Panc1 (cell line): ENCODE measurements around the gene SPTY2D1. TPM values are rescaled to one million over a fixed set of nuclear protein-coding genes. Genes with fewer than 3 reads are reported as not detected.

Source experiments
- ATAC-seq: fragments of 200-7000 bp; cut with Tn5 transposase; 2 replicates; pipeline ENCODE4 v1.9.1; 2020; ENCODE audit warnings: mild to moderate bottlenecking, moderate library complexity
- BruUV-seq: library from RNA; stranded (reverse); fragments of 400-500 nt; replicated peaks from 2 replicates; lab custom pipeline; 2021; lab: Mats Ljungman, UMichigan
- CTCF ChIA-PET: fragments of 300-600 bp; sonication (Branson Sonifier 250); formaldehyde crosslinking; loops from one replicate; lab custom pipeline; 2022; ENCODE audit warnings: antibody characterized with exemption; lab: Charles Lee
- POLR2A ChIA-PET: fragments of 300-600 bp; sonication (Branson Sonifier 250); formaldehyde crosslinking; loops from one replicate; lab custom pipeline; 2022; ENCODE audit warnings: antibody characterized with exemption; lab: Charles Lee
- DNase-seq: peaks from one replicate; pipeline ENCODE4 v3.0.0-alpha.2; 2010; ENCODE audit warnings: low read depth, low spot score
- H3K27ac ChIP-seq: 2 replicates; pipeline ENCODE4 v1.5.1; 2011; ENCODE audit warnings: mild to moderate bottlenecking, low read length, inconsistent platforms
- H3K27me3 ChIP-seq: fragments of 200-500 bp; sonication (Bioruptor generic); 2 replicates; pipeline ENCODE4 v1.6.0; 2014; ENCODE audit warnings: low read length, inconsistent platforms; ENCODE audit not compliant: control insufficient read depth, insufficient read depth
- H3K36me3 ChIP-seq: fragments of 200-500 bp; sonication (Bioruptor generic); 2 replicates; pipeline ENCODE4 v1.5.1; 2014; ENCODE audit warnings: inconsistent platforms, mild to moderate bottlenecking, low read length, moderate library complexity; ENCODE audit not compliant: control insufficient read depth, insufficient read depth
- H3K4me1 ChIP-seq: 2 replicates; pipeline ENCODE4 v1.5.1; 2011; ENCODE audit warnings: inconsistent platforms, mild to moderate bottlenecking, low read length, moderate library complexity; ENCODE audit not compliant: control insufficient read depth, insufficient read depth
- H3K4me3 ChIP-seq, 2 experiments: 2 replicates each; pipeline ENCODE4 v1.5.1; 2011 to 2012; ENCODE audit warnings: low read depth in 2 of 2, low read length in 2 of 2, mild to moderate bottlenecking in 2 of 2, inconsistent platforms in 1 of 2, moderate library complexity in 1 of 2
- H3K9me3 ChIP-seq: fragments of 200-500 bp; sonication (Bioruptor generic); 2 replicates; pipeline ENCODE4 v1.5.1; 2014; ENCODE audit warnings: low read depth, mild to moderate bottlenecking, inconsistent platforms, low read length, moderate library complexity; ENCODE audit not compliant: control insufficient read depth, insufficient read depth
- POLR2AphosphoS5 ChIP-seq: IDR thresholded peaks from 2 replicates; pipeline ENCODE4 v1.6.1; 2012; ENCODE audit warnings: mild to moderate bottlenecking, low read depth, low read length, moderate library complexity
- REST ChIP-seq, 2 experiments: IDR thresholded peaks; 2 replicates each; pipeline ENCODE4 v1.6.1; 2011 to 2012; ENCODE audit warnings: low read depth in 2 of 2, control low read depth in 1 of 2, low read length in 1 of 2, mild to moderate bottlenecking in 1 of 2, moderate library complexity in 1 of 2; ENCODE audit not compliant: insufficient read depth in 1 of 2
- SIN3A ChIP-seq: IDR thresholded peaks from 2 replicates; pipeline ENCODE4 v1.6.1; 2012; ENCODE audit warnings: low read depth, mild to moderate bottlenecking, low read length, moderate library complexity, borderline replicate concordance; ENCODE audit not compliant: insufficient read depth
- TCF7L2 ChIP-seq: IDR thresholded peaks from 2 replicates; pipeline ENCODE4 v1.6.1; 2011; ENCODE audit warnings: mild to moderate bottlenecking, low read depth, low read length, inconsistent platforms
- in situ Hi-C: cut with HindIII; loops from 2 replicates; pipeline ENCODE4 v1.10.0; 2016; ENCODE audit warnings: low sequenced_read_pairs, low pct_unique_long_range_greater_than_20kb
- intact Hi-C: fragments of 100-400 bp; cut with micrococcal nuclease; formaldehyde crosslinking; loops from one replicate; pipeline ENCODE4 v1.10.0; 2022; ENCODE audit not compliant: unreplicated experiment
- total RNA-seq: library from RNA; stranded (reverse); gene quantifications from one replicate; pipeline ENCODE4 v1.2.1, GENCODE V29; 2021; ENCODE audit not compliant: unreplicated experiment
- TF ChIP-seq, protein P1 (sequence below): fragments of 450-650 bp; IDR thresholded peaks from 2 replicates; pipeline ENCODE4 v1.5.1; 2017; ENCODE audit warnings: mild to moderate bottlenecking

SPTY2D1 gene
- total RNA-seq, 1 experiment from 2014 or later: 14.8 TPM

- Histone ChIP-seq H3K36me3 (no peaks in the 10 kb centered on the region; the same call in none of the 2 replicates), H3K27ac (no peak overlapping the region), H3K4me3 (no peak overlapping the region), H3K4me1 (no peaks in the 10 kb centered on the region), H3K9me3 (no peaks in the 10 kb centered on the region), H3K27me3 (no peaks in the 10 kb centered on the region)
- BruUV-seq: no TSS peak
- DNase-seq (no peak), ATAC-seq (no peak)
- TF ChIP-seq SIN3A: no peak
- TF ChIP-seq, protein P1, sequence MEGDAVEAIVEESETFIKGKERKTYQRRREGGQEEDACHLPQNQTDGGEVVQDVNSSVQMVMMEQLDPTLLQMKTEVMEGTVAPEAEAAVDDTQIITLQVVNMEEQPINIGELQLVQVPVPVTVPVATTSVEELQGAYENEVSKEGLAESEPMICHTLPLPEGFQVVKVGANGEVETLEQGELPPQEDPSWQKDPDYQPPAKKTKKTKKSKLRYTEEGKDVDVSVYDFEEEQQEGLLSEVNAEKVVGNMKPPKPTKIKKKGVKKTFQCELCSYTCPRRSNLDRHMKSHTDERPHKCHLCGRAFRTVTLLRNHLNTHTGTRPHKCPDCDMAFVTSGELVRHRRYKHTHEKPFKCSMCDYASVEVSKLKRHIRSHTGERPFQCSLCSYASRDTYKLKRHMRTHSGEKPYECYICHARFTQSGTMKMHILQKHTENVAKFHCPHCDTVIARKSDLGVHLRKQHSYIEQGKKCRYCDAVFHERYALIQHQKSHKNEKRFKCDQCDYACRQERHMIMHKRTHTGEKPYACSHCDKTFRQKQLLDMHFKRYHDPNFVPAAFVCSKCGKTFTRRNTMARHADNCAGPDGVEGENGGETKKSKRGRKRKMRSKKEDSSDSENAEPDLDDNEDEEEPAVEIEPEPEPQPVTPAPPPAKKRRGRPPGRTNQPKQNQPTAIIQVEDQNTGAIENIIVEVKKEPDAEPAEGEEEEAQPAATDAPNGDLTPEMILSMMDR: no peak
- no peak for TF ChIP-seq POLR2AphosphoS5
- TF ChIP-seq REST (IDR thresholded peaks at IDR 0.05; ENCODE audit: insufficient read depth in 1 of 2, low read depth in 2 of 2, low read length in 1 of 2): no peak
- TF ChIP-seq TCF7L2: no peak
- in situ Hi-C loops: no loop called here
- ChIA-PET POLR2A (no interaction called here), CTCF (no interaction called here)
- intact Hi-C loops: no loop called here
These were observed 18.3 kb downstream of the SPTY2D1 start for GRCh38 chr11:18615628-18616392.

DNA sequence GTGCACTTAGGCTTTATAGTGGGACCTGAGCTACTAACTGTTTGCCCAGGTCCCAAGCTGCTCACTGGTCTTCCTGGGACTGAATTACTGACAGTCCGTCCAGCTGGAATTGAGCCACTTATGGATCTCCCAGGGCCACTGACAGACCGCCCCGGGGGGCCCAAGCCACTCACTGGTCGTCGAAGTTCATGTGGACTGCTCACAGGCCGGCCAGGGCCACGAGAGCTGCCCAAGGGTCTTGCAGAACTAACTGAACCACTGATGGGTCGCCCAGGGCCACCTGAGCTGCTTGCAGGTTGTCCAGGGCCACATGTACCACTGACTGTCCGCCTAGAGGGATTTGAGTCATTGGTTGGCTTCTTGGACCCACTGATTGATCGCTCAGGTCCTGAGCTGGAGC, 19.5 kb downstream of the SPTY2D1 start:
- BruUV-seq: no TSS peak
- DNase-seq: no peak
- in situ Hi-C loops (no loop called here), intact Hi-C loops (no loop called here)
- no peak for ATAC-seq
- Histone ChIP-seq H3K4me1 (no peaks in the 10 kb centered on the region), H3K36me3 (no peaks in the 10 kb centered on the region; the same call in none of the 2 replicates), H3K9me3 (no peaks in the 10 kb centered on the region), H3K27ac (no peak overlapping the region), H3K27me3 (no peaks in the 10 kb centered on the region), H3K4me3 (no peak overlapping the region)
- CTCF ChIA-PET: no interaction called here
- TF ChIP-seq TCF7L2 (no peak), POLR2AphosphoS5 (no peak), SIN3A (no peak), REST (IDR thresholded peaks at IDR 0.05; ENCODE audit: insufficient read depth in 1 of 2, low read depth in 2 of 2, low read length in 1 of 2) (no peak)
- TF ChIP-seq, protein P1: no peak
- POLR2A ChIA-PET: no interaction called here
